ENCODE data around the gene ESR2.
"Not testable (repeated sequence)": the region's sequence is repeated elsewhere in the genome, so short reads cannot be mapped to it uniquely, and the experiment has no call there.

The ESR2 gene

GRCh38 chr14:64037869-64038745, 256.1 kb downstream of the ESR2 start:
- not testable (repeated sequence) for DNase-seq (ENCODE audit: low read depth)

GRCh38 chr14:64035143-64035542, 259.0 kb downstream of the ESR2 start:
- peak; percentile 20 for DNase-seq (ENCODE audit: low read depth)

Measured in stromal cell of bone marrow (primary cell).